ENCODE measurements around the gene KDSR. TPM values are rescaled to one million over a fixed set of nuclear protein-coding genes. Genes with fewer than 3 reads are reported as not detected.

The KDSR gene
- polyA plus RNA-seq, 2 of the 4 experiments (the other 2 are of a cell fraction), result 13.6 to 21.2 TPM

GRCh38 chr18:63325086-63325686 lies 41.8 kb downstream of the KDSR start:
- Histone ChIP-seq H3K4me1 (0 out of 3 replicates have a peak, but pooled peaks cover 6% of the 10 kb centered on the region), H3K4me3 (no peak overlapping the region), H3K4me2 (no peak overlapping the region), H3K27ac (no peak overlapping the region), H3K9me3 (no peaks in the 10 kb centered on the region)
- 88% methylated on average over 11 of the region's 11 CpGs for WGBS (ENCODE audit: missing lambda C conversion rate)
- ChIA-PET POLR2A (no interaction called here), CTCF (interaction anchor here (0.6 to 6.4 kb wide), 8 partner anchors 16 to 307 kb away, joined by 3 to 77 read pairs (median 4); no protein-coding TSS in a partner anchor)
- DNase-seq (ENCODE audit: low read depth in 1 of 2, low spot score in 1 of 2) (no peak), ATAC-seq (no peak), FAIRE-seq (no peak)
- TF ChIP-seq RARB (CRISPR knock-in tag; IDR thresholded peaks at IDR 0.05), result no peak
- TF ChIP-seq JUN (IDR thresholded peaks at IDR 0.05), result no peak
- TF ChIP-seq RCOR1 (IDR thresholded peaks at IDR 0.05; ENCODE audit: low read depth, low read length), result no peak
- no peak for TF ChIP-seq CBX8 (IDR thresholded peaks at IDR 0.05)
- no peak for TF ChIP-seq EHF (CRISPR knock-in tag; IDR thresholded peaks at IDR 0.05)
- TF ChIP-seq, protein P1, sequence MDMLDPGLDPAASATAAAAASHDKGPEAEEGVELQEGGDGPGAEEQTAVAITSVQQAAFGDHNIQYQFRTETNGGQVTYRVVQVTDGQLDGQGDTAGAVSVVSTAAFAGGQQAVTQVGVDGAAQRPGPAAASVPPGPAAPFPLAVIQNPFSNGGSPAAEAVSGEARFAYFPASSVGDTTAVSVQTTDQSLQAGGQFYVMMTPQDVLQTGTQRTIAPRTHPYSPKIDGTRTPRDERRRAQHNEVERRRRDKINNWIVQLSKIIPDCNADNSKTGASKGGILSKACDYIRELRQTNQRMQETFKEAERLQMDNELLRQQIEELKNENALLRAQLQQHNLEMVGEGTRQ (IDR thresholded peaks at IDR 0.05), result no peak
- TF ChIP-seq HOXB13 (CRISPR knock-in tag; IDR thresholded peaks at IDR 0.05; ENCODE audit: low read depth), result no peak
- TF ChIP-seq HOXA7 (CRISPR knock-in tag; IDR thresholded peaks at IDR 0.05), result no peak
- TF ChIP-seq RNF2 (IDR thresholded peaks at IDR 0.05; ENCODE audit: borderline replicate concordance, low read depth), result no peak
- no peak for TF ChIP-seq RAD21 (conservative IDR thresholded peaks at IDR 0.05 in 1 of 2, IDR thresholded peaks at IDR 0.05 in 1 of 2)
- no peak for TF ChIP-seq MYC (IDR thresholded peaks at IDR 0.05; ENCODE audit: borderline replicate concordance, low read length)
- no peak for TF ChIP-seq RFX5 (IDR thresholded peaks at IDR 0.05)
- TF ChIP-seq TFCP2L1 (CRISPR knock-in tag; IDR thresholded peaks at IDR 0.05), result no peak
- TF ChIP-seq KDM1A (IDR thresholded peaks at IDR 0.05; ENCODE audit: low read depth), result no peak
- TF ChIP-seq ZC3H11A (IDR thresholded peaks at IDR 0.05), result no peak
- no peak for TF ChIP-seq TP53 (CRISPR knock-in tag; IDR thresholded peaks at IDR 0.05)
- no peak for TF ChIP-seq FOSL2 (IDR thresholded peaks at IDR 0.05)
- TF ChIP-seq FOSL2 (CRISPR knock-in tag; IDR thresholded peaks at IDR 0.05), result no peak
- TF ChIP-seq HDAC2 (IDR thresholded peaks at IDR 0.05), result no peak
- no peak for TF ChIP-seq HEYL (CRISPR knock-in tag; IDR thresholded peaks at IDR 0.05)
- TF ChIP-seq CHD2 (IDR thresholded peaks at IDR 0.05; ENCODE audit: low read length, partially characterized antibody), result no peak

GRCh38 chr18:63322908-63323634 lies 43.9 kb downstream of the KDSR start:
- DNase-seq (ENCODE audit: low read depth in 1 of 2, low spot score in 1 of 2) (peak; percentile 39 to 68), ATAC-seq (peak in 1 of 2 experiments; percentile 70; a peak in 3 of 6 replicates), FAIRE-seq (no peak)
- no peak for TF ChIP-seq NFE2L2 (conservative IDR thresholded peaks at IDR 0.05; ENCODE audit: low read length)
- no peak for TF ChIP-seq PHF8 (IDR thresholded peaks at IDR 0.05; ENCODE audit: borderline replicate concordance, low read depth)
- no peak for TF ChIP-seq E2F6 (IDR thresholded peaks at IDR 0.05; ENCODE audit: borderline replicate concordance, low read depth)
- TF ChIP-seq HOXB13 (CRISPR knock-in tag; IDR thresholded peaks at IDR 0.05; ENCODE audit: low read depth), result no peak
- no peak for TF ChIP-seq KDM5A (IDR thresholded peaks at IDR 0.05)
- TF ChIP-seq CTCF (IDR thresholded peaks at IDR 0.05), result peak; percentile 66
- peak; percentile 82 for TF ChIP-seq SMC3 (IDR thresholded peaks at IDR 0.05)
- TF ChIP-seq RAD21 (conservative IDR thresholded peaks at IDR 0.05 in 1 of 2, IDR thresholded peaks at IDR 0.05 in 1 of 2), result peak; percentile 65 to 67
- 0 out of 3 replicates have a peak overlapping the region, but pooled peaks have one; percentile 22 for H3K4me2 ChIP-seq
- H3K4me1 ChIP-seq, result peaks cover 15% of the 10 kb centered on the region; the same call in 1 of the 3 replicates
- no peak overlapping the region for H3K27ac ChIP-seq
- H3K9me3 ChIP-seq, result no peaks in the 10 kb centered on the region
- WGBS (ENCODE audit: missing lambda C conversion rate), result 21% methylated on average over 8 of the region's 8 CpGs
- ChIA-PET CTCF (interaction anchor here (0.7 to 6.4 kb wide), 26 partner anchors 10 to 323 kb away, joined by 3 to 77 read pairs (median 4); no protein-coding TSS in a partner anchor), POLR2A (no interaction called here)
- no peak overlapping the region for H3K4me3 ChIP-seq

Data from A549 (cell line).